GM21529 (cell line): Measurements from ENCODE around the gene HOXB1.
"Not testable (repeated sequence)": the region's sequence is repeated elsewhere in the genome, so short reads cannot be mapped to it uniquely, and the experiment has no call there.

Experiments
- ATAC-seq: cut with Tn5 transposase; IDR thresholded peaks from one replicate; pipeline ENCODE4 v1.9.1; 2021; ENCODE audit not compliant: unreplicated experiment

HOXB1 gene

GRCh38 chr17:48544349-48545021 is 13.7 kb upstream of the HOXB1 start:
- no peak for ATAC-seq

GRCh38 chr17:48543854-48544348 is 13.1 kb upstream of the HOXB1 start:
- ATAC-seq, result no peak

- no peak for ATAC-seq
Measured at GRCh38 chr17:48543107-48543853, 12.5 kb upstream of the HOXB1 start.

GRCh38 chr17:48542698-48543106 is 11.9 kb upstream of the HOXB1 start:
- no peak for ATAC-seq

GRCh38 chr17:48542114-48542656 is 11.4 kb upstream of the HOXB1 start:
- ATAC-seq, result no peak

- no peak for ATAC-seq
Measured at GRCh38 chr17:48541577-48542113, 10.8 kb upstream of the HOXB1 start.

- ATAC-seq, result no peak
Measured at GRCh38 chr17:48541036-48541576, 10.3 kb upstream of the HOXB1 start.

- no peak for ATAC-seq
Measured at GRCh38 chr17:48540213-48540612, 9.4 kb upstream of the HOXB1 start.

GRCh38 chr17:48539177-48539576 is 8.4 kb upstream of the HOXB1 start:
- no peak for ATAC-seq

- no peak for ATAC-seq
Measured at GRCh38 chr17:48537316-48537715, 6.5 kb upstream of the HOXB1 start.

GRCh38 chr17:48535793-48536559 is 5.2 kb upstream of the HOXB1 start:
- ATAC-seq, result not testable (repeated sequence)

GRCh38 chr17:48532261-48532660 is 1.4 kb upstream of the HOXB1 start:
- no peak for ATAC-seq

GRCh38 chr17:48530208-48530886 is 464 bp downstream of the HOXB1 start:
- no peak for ATAC-seq

GRCh38 chr17:48529683-48530009 is 1.2 kb downstream of the HOXB1 start:
- no peak for ATAC-seq

- no peak for ATAC-seq
Measured at GRCh38 chr17:48528936-48529682, 1.7 kb downstream of the HOXB1 start.

- ATAC-seq, result no peak
Measured at GRCh38 chr17:48528153-48528935, 2.5 kb downstream of the HOXB1 start.

GRCh38 chr17:48527547-48527932 is 3.3 kb downstream of the HOXB1 start:
- no peak for ATAC-seq

GRCh38 chr17:48526608-48527546 is 3.9 kb downstream of the HOXB1 start:
- no peak for ATAC-seq
